NB4 (cell line): ENCODE data around the gene PDE4D.

Experiments
- DNase-seq: peaks from one replicate; pipeline ENCODE4 v3.0.0; 2010; ENCODE audit warnings: low read depth
- H3K4me3 ChIP-seq: one replicate; pipeline ENCODE4 v1.5.1; 2011; ENCODE audit warnings: mild to moderate bottlenecking, low read depth, low read length, moderate library complexity
- CTCF ChIP-seq: IDR thresholded peaks from one replicate; pipeline ENCODE4 v1.5.1; 2012; ENCODE audit warnings: low read depth, low read length
- MAX ChIP-seq: IDR thresholded peaks from 2 replicates; pipeline ENCODE4 v1.6.1; 2011; ENCODE audit warnings: low read depth, low read length
- MYC ChIP-seq: IDR thresholded peaks from 2 replicates; pipeline ENCODE4 v1.6.1; 2011; ENCODE audit warnings: low read depth, low read length
- POLR2A ChIP-seq: IDR thresholded peaks from 2 replicates; pipeline ENCODE4 v1.6.1; 2011; ENCODE audit warnings: mild to moderate bottlenecking; ENCODE audit not compliant: insufficient read length; ENCODE audit errors: extremely low read depth

The PDE4D gene

GRCh38 chr5:59081693-59082092 lies 811.8 kb downstream of the PDE4D start:
- no peak for DNase-seq
- no peak for TF ChIP-seq MAX
- TF ChIP-seq MYC: no peak
- no peak for TF ChIP-seq CTCF
- no peak for TF ChIP-seq POLR2A
- H3K4me3 ChIP-seq: no peak overlapping the region

GRCh38 chr5:59079622-59080620 lies 813.6 kb downstream of the PDE4D start:
- peak; percentile 20 for DNase-seq
- no peak for TF ChIP-seq CTCF
- no peak for TF ChIP-seq POLR2A
- TF ChIP-seq MYC: no peak
- no peak for TF ChIP-seq MAX
- no peak overlapping the region for H3K4me3 ChIP-seq

- TF ChIP-seq CTCF: no peak
- no peak for TF ChIP-seq MAX
- no peak for TF ChIP-seq MYC
- TF ChIP-seq POLR2A: no peak
- DNase-seq: no peak
- no peak overlapping the region for H3K4me3 ChIP-seq
Observed at GRCh38 chr5:59071755-59072549, 821.6 kb downstream of the PDE4D start.

- TF ChIP-seq MYC (no peak), MAX (no peak), CTCF (no peak), POLR2A (no peak)
- DNase-seq: no peak
- H3K4me3 ChIP-seq: no peak overlapping the region
Observed at GRCh38 chr5:59069438-59070079, 824.0 kb downstream of the PDE4D start.

GRCh38 chr5:59067956-59068656 lies 825.4 kb downstream of the PDE4D start:
- DNase-seq: no peak
- TF ChIP-seq MYC (no peak), MAX (no peak), CTCF (no peak), POLR2A (no peak)
- no peak overlapping the region for H3K4me3 ChIP-seq
